Mucosa of stomach (tissue), 1 donor: ENCODE results near the gene IL1F10.
"Not testable (repeated sequence)": the region's sequence is repeated elsewhere in the genome, so short reads cannot be mapped to it uniquely, and the experiment has no call there.

ENCODE experiments used
- H3K27me3 ChIP-seq: one replicate; pipeline ENCODE4 v1.7.0; 2013; ENCODE audit warnings: mild to moderate bottlenecking, low read length; ENCODE audit not compliant: control insufficient read depth, insufficient read depth
- H3K36me3 ChIP-seq: one replicate; pipeline ENCODE4 v1.7.0; 2013; ENCODE audit warnings: low read length; ENCODE audit not compliant: control insufficient read depth, insufficient read depth
- H3K4me1 ChIP-seq: one replicate; pipeline ENCODE4 v1.7.0; 2013; ENCODE audit warnings: mild to moderate bottlenecking, low read length; ENCODE audit not compliant: control insufficient read depth, insufficient read depth
- H3K4me3 ChIP-seq: one replicate; pipeline ENCODE4 v1.7.0; 2013; ENCODE audit warnings: low read length
- H3K9ac ChIP-seq: one replicate; pipeline ENCODE4 v1.7.0; 2013; ENCODE audit warnings: mild to moderate bottlenecking, low read length, moderate library complexity
- H3K9me3 ChIP-seq: one replicate; pipeline ENCODE4 v1.7.0; 2013; ENCODE audit warnings: mild to moderate bottlenecking, low read length, moderate library complexity; ENCODE audit not compliant: control insufficient read depth
- donor health status: Pancreatic carcinoma.

The IL1F10 gene

GRCh38 chr2:113088213-113088992, 20.6 kb downstream of the IL1F10 start:
- Histone ChIP-seq H3K4me3 (no peak overlapping the region), H3K9me3 (no peaks in the 10 kb centered on the region), H3K36me3 (no peaks in the 10 kb centered on the region), H3K9ac (no peak overlapping the region), H3K4me1 (peaks cover 4% of the 10 kb centered on the region), H3K27me3 (no peaks in the 10 kb centered on the region)

- Histone ChIP-seq H3K4me1 (no peaks in the 10 kb centered on the region), H3K9me3 (no peaks in the 10 kb centered on the region), H3K27me3 (no peaks in the 10 kb centered on the region), H3K9ac (no peak overlapping the region), H3K36me3 (no peaks in the 10 kb centered on the region), H3K4me3 (no peak overlapping the region)
Measured at GRCh38 chr2:113089916-113090315, 22.1 kb downstream of the IL1F10 start.

DNA sequence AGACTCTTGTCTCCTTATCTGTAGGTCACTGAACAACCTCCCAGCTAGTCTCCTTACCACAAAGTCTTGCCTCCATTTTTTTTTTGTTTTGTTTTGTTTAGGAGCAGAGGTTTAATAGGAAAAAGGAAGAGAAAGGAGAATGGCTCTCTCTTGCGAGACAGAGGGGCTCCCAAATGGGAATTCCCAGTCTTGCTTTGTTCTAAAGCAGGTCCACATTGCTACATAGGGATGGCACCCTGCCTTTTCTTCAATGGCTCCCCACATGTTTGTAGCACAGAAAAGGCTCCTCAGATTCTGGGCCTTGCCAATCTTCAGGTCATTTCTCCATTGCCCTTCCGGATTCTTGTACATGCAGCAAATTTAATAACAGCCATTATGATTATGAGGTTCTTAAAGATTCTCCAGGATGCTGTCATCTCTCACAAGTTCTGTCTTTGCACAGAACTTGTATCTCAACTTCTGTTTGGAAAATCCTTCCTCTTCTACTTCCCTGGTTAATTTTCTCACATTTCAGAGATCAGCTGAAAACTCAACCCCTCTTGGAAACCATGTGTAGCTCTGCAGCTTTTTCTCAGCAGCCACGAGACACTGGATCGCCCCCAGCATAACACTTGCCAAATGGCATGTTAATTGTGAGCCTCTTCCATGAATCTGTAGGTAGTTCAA, 23.6 kb downstream of the IL1F10 start:
- H3K9me3 ChIP-seq, result no peaks in the 10 kb centered on the region
- H3K4me3 ChIP-seq, result no peak overlapping the region
- H3K27me3 ChIP-seq, result no peaks in the 10 kb centered on the region
- no peak overlapping the region for H3K9ac ChIP-seq
- H3K36me3 ChIP-seq, result no peaks in the 10 kb centered on the region
- H3K4me1 ChIP-seq, result no peaks in the 10 kb centered on the region

DNA sequence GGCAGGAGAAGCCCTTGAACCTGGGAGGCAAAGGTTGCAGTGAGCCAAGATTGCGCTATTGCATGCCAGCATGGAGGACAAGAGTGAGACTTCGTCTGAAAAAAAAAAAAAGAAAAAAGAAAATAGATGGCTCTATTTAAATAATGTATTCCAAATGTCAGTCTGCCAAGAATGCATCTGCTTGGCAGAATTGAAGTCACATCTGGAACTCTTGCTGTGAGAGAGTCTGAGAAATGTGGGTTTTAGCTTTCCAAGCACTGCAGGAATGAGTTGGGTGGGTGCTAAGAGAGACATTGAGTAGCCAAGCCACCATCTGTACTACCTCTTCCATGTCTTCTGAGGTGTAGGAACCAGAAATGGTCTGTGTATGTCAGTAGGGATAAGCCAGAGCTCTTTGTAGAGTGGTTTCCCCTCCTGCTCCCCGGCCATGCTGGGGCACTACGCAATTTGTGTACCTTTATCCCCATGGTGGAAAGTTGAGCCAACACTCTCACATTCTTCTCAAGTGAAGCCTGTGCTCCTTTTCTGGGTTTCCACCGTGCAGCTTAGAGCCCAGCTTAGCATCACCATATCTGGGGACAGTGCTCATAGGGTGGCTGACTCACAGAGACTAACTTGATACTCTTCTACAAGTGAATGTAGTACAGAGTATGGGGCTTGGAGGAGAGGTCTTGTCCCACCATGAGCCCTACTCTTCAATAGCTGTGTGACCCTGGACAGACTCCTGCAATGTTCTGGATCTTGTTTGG, 25.3 kb downstream of the IL1F10 start:
- Histone ChIP-seq H3K9ac (no peak overlapping the region), H3K4me1 (peaks cover 3% of the 10 kb centered on the region), H3K36me3 (no peaks in the 10 kb centered on the region), H3K27me3 (no peaks in the 10 kb centered on the region), H3K9me3 (no peaks in the 10 kb centered on the region), H3K4me3 (no peak overlapping the region)

DNA sequence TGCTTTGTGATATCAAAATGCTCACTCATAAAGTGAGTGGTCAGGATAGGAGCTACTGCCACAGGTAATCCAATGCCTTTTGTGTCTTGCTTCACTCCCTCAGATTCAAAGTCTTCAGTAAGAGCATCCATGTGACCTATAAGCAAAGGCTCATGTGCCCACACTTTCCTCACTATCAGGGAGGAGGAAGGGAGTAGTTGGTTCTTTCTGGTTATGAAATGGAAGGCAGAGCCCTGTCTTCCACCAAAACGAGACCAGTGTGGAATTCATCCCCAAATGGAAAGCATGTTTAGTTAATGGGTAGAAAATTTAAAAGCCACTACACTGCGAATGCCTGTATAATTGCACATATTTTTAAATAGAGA, 25.8 kb downstream of the IL1F10 start:
- Histone ChIP-seq H3K9ac (no peak overlapping the region), H3K4me1 (peaks cover 6% of the 10 kb centered on the region), H3K36me3 (no peaks in the 10 kb centered on the region), H3K27me3 (no peaks in the 10 kb centered on the region), H3K4me3 (no peak overlapping the region), H3K9me3 (no peaks in the 10 kb centered on the region)

DNA sequence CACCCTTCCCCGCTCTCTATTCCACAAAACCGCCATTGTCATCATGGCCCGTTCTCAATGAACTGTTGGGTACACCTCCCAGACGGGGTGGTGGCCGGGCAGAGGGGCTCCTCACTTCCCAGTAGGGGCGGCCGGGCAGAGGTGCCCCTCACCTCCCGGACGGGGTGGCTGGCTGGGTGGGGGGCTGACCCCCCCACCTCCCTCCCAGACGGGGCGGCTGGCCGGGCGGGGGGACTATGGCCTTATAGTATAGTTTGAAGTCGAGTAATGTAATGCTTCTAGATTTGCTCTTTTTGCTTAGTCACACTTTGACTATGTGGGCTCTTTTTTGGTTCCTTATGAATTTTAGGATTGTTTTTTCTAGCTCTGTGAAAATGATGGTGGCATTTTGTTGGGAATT, 28.5 kb downstream of the IL1F10 start:
- H3K27me3 ChIP-seq, H3K4me1 ChIP-seq, H3K9me3 ChIP-seq, H3K36me3 ChIP-seq, H3K4me3 ChIP-seq, H3K9ac ChIP-seq: not testable (repeated sequence)

DNA sequence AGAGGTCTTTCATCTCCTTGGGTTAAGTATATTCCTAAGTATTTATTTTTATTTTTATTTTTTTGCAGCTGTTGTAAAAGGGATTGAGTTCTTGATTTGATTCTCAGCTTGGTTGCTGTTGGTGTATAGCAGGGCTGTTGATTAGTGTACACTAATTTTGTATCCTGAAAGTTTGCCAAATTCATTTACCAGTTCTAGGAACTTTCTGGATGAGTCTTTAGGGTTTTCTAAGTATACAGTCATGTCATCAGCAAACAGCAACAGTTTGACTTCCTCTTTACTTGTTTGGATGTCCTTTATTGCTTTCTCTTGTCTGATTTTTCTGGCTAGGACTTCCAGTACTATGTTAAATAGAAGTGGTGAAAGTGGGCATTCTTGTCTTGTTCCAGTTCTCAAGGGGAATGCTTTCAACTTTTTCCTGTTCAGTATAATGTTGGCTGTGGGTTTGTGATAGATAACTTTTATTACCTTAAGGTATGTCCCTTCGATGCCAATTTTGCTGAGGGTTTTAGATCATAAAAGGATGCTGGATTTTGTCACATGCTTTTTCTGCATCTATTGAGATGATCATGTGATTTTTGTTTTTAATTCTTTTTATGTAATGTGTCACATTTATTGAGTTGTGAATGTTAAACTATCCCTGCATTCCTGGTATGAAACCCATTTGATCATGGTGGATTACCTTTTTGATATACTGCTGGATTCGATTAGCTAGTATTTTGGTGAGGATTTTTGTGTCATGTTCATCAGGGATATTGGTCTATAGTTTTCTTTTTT, 29.3 kb downstream of the IL1F10 start:
- not testable (repeated sequence) for H3K36me3 ChIP-seq, H3K9me3 ChIP-seq, H3K9ac ChIP-seq, H3K4me3 ChIP-seq, H3K4me1 ChIP-seq, H3K27me3 ChIP-seq

- no peaks in the 10 kb centered on the region for H3K27me3 ChIP-seq
- H3K4me1 ChIP-seq, result peaks cover 6% of the 10 kb centered on the region
- H3K36me3 ChIP-seq, result no peaks in the 10 kb centered on the region
- H3K9ac ChIP-seq, result no peak overlapping the region
- no peaks in the 10 kb centered on the region for H3K9me3 ChIP-seq
- H3K4me3 ChIP-seq, result no peak overlapping the region
Measured at GRCh38 chr2:113098041-113098440, 30.3 kb downstream of the IL1F10 start.

GRCh38 chr2:113098532-113098931, 30.8 kb downstream of the IL1F10 start:
- no peaks in the 10 kb centered on the region for H3K27me3 ChIP-seq
- no peaks in the 10 kb centered on the region for H3K36me3 ChIP-seq
- peaks cover 6% of the 10 kb centered on the region for H3K4me1 ChIP-seq
- no peaks in the 10 kb centered on the region for H3K9me3 ChIP-seq
- no peak overlapping the region for H3K9ac ChIP-seq
- no peak overlapping the region for H3K4me3 ChIP-seq

GRCh38 chr2:113102133-113102532, 34.4 kb downstream of the IL1F10 start:
- Histone ChIP-seq H3K4me1 (peaks cover 6% of the 10 kb centered on the region), H3K4me3 (no peak overlapping the region), H3K36me3 (no peaks in the 10 kb centered on the region), H3K9ac (no peak overlapping the region), H3K27me3 (no peaks in the 10 kb centered on the region), H3K9me3 (no peaks in the 10 kb centered on the region)

GRCh38 chr2:113103277-113103676, 35.5 kb downstream of the IL1F10 start:
- H3K9me3 ChIP-seq, result no peaks in the 10 kb centered on the region
- peaks cover under 1% of the 10 kb centered on the region for H3K4me1 ChIP-seq
- H3K27me3 ChIP-seq, result no peaks in the 10 kb centered on the region
- no peak overlapping the region for H3K4me3 ChIP-seq
- H3K36me3 ChIP-seq, result no peaks in the 10 kb centered on the region
- no peak overlapping the region for H3K9ac ChIP-seq
